Common myeloid progenitor, CD34-positive (primary cell): Measurements from ENCODE around the gene PTPN3.

ENCODE experiments used
- CTCF ChIA-PET: fragments of 350-600 bp; sonication (Branson Sonifier 250); formaldehyde crosslinking; loops from one replicate; lab custom pipeline; 2021; ENCODE audit warnings: antibody characterized with exemption; lab: Charles Lee
- POLR2A ChIA-PET: fragments of 350-600 bp; sonication (Branson Sonifier 250); formaldehyde crosslinking; loops from one replicate; lab custom pipeline; 2021; ENCODE audit warnings: antibody characterized with exemption; lab: Charles Lee
- DNase-seq, 3 donors: peaks; one replicate each; pipeline versions ENCODE4 v3.0.0 to v3.0.0-alpha.2; 2013
- H3K27ac ChIP-seq, 2 experiments: 1 replicate in 1 of 2; 2 replicates in 1 of 2; pipeline ENCODE4 v1.7.0; 2013; ENCODE audit warnings: inconsistent platforms in 2 of 2, low read length in 2 of 2, mild to moderate bottlenecking in 2 of 2, low read depth in 1 of 2, moderate library complexity in 1 of 2; ENCODE audit not compliant: severe bottlenecking in 2 of 2, insufficient read depth in 1 of 2, poor library complexity in 1 of 2
- H3K27me3 ChIP-seq, 5 experiments: replicated peaks in 2 of 5; 1 replicate in 3 of 5; 2 replicates in 2 of 5; pipeline versions ENCODE4 v1.6.1 to v1.7.0; 2013; ENCODE audit warnings: low read length in 4 of 5, mild to moderate bottlenecking in 2 of 5, moderate library complexity in 2 of 5, inconsistent platforms in 1 of 5; ENCODE audit not compliant: insufficient read depth in 5 of 5, control insufficient read depth in 4 of 5
- H3K36me3 ChIP-seq, 4 experiments: 1 replicate in 2 of 4; 2 replicates in 2 of 4; pipeline versions ENCODE4 v1.6.1 to v1.7.0; 2013; ENCODE audit warnings: low read length in 3 of 4, control low read depth in 1 of 4, mild to moderate bottlenecking in 1 of 4; ENCODE audit not compliant: control insufficient read depth in 4 of 4, insufficient read depth in 4 of 4
- H3K4me1 ChIP-seq, 4 experiments: 1 replicate in 3 of 4; 2 replicates in 1 of 4; pipeline versions ENCODE4 v1.6.1 to v1.7.1; 2013; ENCODE audit warnings: low read length in 3 of 4, mild to moderate bottlenecking in 3 of 4, control low read depth in 1 of 4, inconsistent platforms in 1 of 4, moderate library complexity in 1 of 4; ENCODE audit not compliant: control insufficient read depth in 4 of 4, insufficient read depth in 4 of 4; ENCODE audit errors: control extremely low read depth in 1 of 4
- H3K4me3 ChIP-seq, 7 experiments: 1 replicate in 4 of 7; 2 replicates in 3 of 7; pipeline versions ENCODE4 v1.5.1 to v1.7.0; 2013; ENCODE audit warnings: mild to moderate bottlenecking in 7 of 7, low read length in 6 of 7, moderate library complexity in 6 of 7, inconsistent platforms in 2 of 7, low read depth in 2 of 7, control low read depth in 1 of 7; ENCODE audit not compliant: insufficient read depth in 4 of 7, control insufficient read depth in 1 of 7; ENCODE audit errors: extremely low read depth in 1 of 7
- H3K9me3 ChIP-seq, 5 experiments: 1 replicate in 4 of 5; 2 replicates in 1 of 5; pipeline versions ENCODE4 v1.6.1 to v1.7.1; 2013; ENCODE audit warnings: low read length in 4 of 5, mild to moderate bottlenecking in 2 of 5, inconsistent platforms in 1 of 5, low read depth in 1 of 5, moderate library complexity in 1 of 5; ENCODE audit not compliant: control insufficient read depth in 4 of 5, insufficient read depth in 2 of 5; ENCODE audit errors: control extremely low read depth in 1 of 5
- WGBS: methylation state at CpG from one replicate; pipeline ENCODE4 v1.1.5; 2013; ENCODE audit not compliant: insufficient coverage; 5-methylcytosine and 5-hydroxymethylcytosine counted together

PTPN3 gene

GRCh38 chr9:109387206-109387605 lies 110.9 kb downstream of the PTPN3 start:
- Histone ChIP-seq H3K9me3 (no peaks in the 10 kb centered on the region), H3K4me3 (no peak overlapping the region), H3K27ac (no peak overlapping the region), H3K27me3 (peaks cover 2 to 87% (median 33%) of the 10 kb centered on the region in 5 experiments), H3K36me3 (no peaks in the 10 kb centered on the region), H3K4me1 (no peaks in the 10 kb centered on the region)
- 50% methylated on average over 1 of the region's 3 CpGs for WGBS
- DNase-seq, result no peak
- ChIA-PET POLR2A (no interaction called here), CTCF (no interaction called here)

GRCh38 chr9:109385499-109385898 lies 112.6 kb downstream of the PTPN3 start:
- peaks cover 2 to 87% (median 32%) of the 10 kb centered on the region in 5 experiments for H3K27me3 ChIP-seq
- no peaks in the 10 kb centered on the region for H3K36me3 ChIP-seq
- no peaks in the 10 kb centered on the region for H3K4me1 ChIP-seq
- POLR2A ChIA-PET, result no interaction called here
- H3K27ac ChIP-seq, result no peak overlapping the region
- no peaks in the 10 kb centered on the region for H3K9me3 ChIP-seq
- CTCF ChIA-PET, result no interaction called here
- DNase-seq, result no peak
- WGBS, result 98% methylated on average over 3 of the region's 3 CpGs
- H3K4me3 ChIP-seq, result no peak overlapping the region

DNA sequence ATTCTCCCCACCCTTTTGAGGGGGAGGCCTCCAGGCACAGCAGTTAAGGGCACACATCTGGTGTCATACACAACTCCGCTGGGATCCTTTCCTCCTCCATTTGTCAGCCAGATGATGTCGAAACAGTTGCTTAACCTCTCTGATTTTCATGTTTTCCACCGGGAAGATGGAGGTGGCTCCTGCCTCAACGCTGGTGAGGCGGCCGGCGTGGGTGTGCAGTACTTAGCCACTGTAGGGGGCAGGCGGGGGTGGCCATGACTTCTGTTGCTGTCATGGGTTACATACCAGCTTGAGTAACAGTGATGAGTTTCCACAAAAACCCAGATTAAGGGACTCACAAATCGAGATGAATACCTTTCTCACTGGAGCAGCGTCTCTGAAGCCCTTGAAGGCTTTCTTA lies 114.2 kb downstream of the PTPN3 start:
- no peak for DNase-seq
- CTCF ChIA-PET, result no interaction called here

GRCh38 chr9:109383356-109383755 lies 114.8 kb downstream of the PTPN3 start:
- Histone ChIP-seq H3K9me3 (peaks cover 0 to 4% (median 0%) of the 10 kb centered on the region in 5 experiments), H3K27me3 (peaks cover 2 to 83% (median 33%) of the 10 kb centered on the region in 5 experiments), H3K4me3 (no peak overlapping the region), H3K4me1 (no peaks in the 10 kb centered on the region), H3K27ac (no peak overlapping the region), H3K36me3 (no peaks in the 10 kb centered on the region)
- POLR2A ChIA-PET, result no interaction called here
- CTCF ChIA-PET, result no interaction called here
- DNase-seq, result no peak
- WGBS, result 92% methylated on average over 13 of the region's 15 CpGs

More for the DNA sequence above, 114.2 kb downstream of the PTPN3 start:
- POLR2A ChIA-PET, result no interaction called here
- Histone ChIP-seq H3K27me3 (peaks cover 2 to 84% (median 37%) of the 10 kb centered on the region in 5 experiments), H3K4me3 (no peak overlapping the region), H3K27ac (no peak overlapping the region), H3K36me3 (no peaks in the 10 kb centered on the region), H3K9me3 (no peaks in the 10 kb centered on the region), H3K4me1 (no peaks in the 10 kb centered on the region)
- 95% methylated on average over 10 of the region's 10 CpGs for WGBS

- Histone ChIP-seq H3K4me1 (no peaks in the 10 kb centered on the region), H3K36me3 (no peaks in the 10 kb centered on the region), H3K4me3 (no peak overlapping the region), H3K27ac (no peak overlapping the region), H3K27me3 (peaks cover 2 to 78% (median 30%) of the 10 kb centered on the region in 5 experiments), H3K9me3 (peaks cover 0 to 4% (median 0%) of the 10 kb centered on the region in 5 experiments)
- no peak for DNase-seq
- ChIA-PET POLR2A (no interaction called here), CTCF (no interaction called here)
- 100% methylated on average over 3 of the region's 3 CpGs for WGBS
Measured at GRCh38 chr9:109382585-109382984, 115.5 kb downstream of the PTPN3 start.

GRCh38 chr9:109382182-109382581 lies 115.9 kb downstream of the PTPN3 start:
- CTCF ChIA-PET, result no interaction called here
- Histone ChIP-seq H3K36me3 (no peaks in the 10 kb centered on the region), H3K4me1 (no peaks in the 10 kb centered on the region), H3K27me3 (peaks cover 1 to 78% (median 30%) of the 10 kb centered on the region in 5 experiments), H3K4me3 (no peak overlapping the region), H3K27ac (no peak overlapping the region), H3K9me3 (peaks cover 0 to 4% (median 0%) of the 10 kb centered on the region in 5 experiments)
- 90% methylated on average over 13 of the region's 13 CpGs for WGBS
- DNase-seq, result no peak
- POLR2A ChIA-PET, result no interaction called here

DNA sequence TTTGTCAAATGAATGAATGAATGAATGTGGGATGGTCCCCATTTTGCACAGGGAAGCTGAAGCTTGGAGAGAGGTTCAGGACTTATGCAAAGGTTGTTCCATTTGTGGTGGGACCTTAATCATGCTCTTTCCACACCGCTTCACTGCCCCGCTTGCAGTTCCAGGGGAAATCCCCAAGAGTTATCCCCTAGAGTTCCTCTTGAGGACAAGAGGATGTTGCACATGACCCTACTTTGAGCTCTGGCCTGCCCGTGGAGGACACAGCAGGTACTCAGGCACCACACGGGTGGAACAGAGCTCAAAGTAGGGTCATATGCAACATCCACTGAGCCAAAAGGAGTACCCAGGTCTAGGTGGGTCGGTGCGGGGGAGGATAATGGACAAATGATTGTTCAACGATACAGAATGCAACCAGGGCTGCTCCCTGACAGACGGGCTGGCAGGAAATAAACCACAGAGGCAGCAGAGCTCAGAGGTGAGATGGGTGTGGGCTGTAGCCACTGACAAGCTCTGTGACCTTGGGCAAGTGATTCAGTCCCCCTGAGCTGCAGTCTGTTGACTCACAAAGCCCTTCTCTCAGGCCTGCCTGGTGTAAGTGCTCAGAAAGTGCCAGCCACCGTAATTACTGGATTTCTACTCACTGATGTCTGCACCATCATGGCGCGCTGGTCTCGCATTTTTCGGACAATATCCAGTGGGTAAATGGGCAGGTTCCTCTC lies 116.9 kb downstream of the PTPN3 start:
- peaks cover 0 to 74% (median 30%) of the 10 kb centered on the region in 5 experiments for H3K27me3 ChIP-seq
- POLR2A ChIA-PET, result no interaction called here
- CTCF ChIA-PET, result no interaction called here

More for the DNA sequence above, 116.9 kb downstream of the PTPN3 start:
- 90% methylated on average over 13 of the region's 13 CpGs for WGBS
- Histone ChIP-seq H3K4me3 (no peak overlapping the region), H3K36me3 (no peaks in the 10 kb centered on the region), H3K4me1 (no peaks in the 10 kb centered on the region), H3K27ac (no peak overlapping the region), H3K9me3 (peaks cover 0 to 4% (median 0%) of the 10 kb centered on the region in 5 experiments)
- no peak for DNase-seq
